H1 (cell line): ENCODE measurements around the gene RBM34. TPM values are rescaled to one million over a fixed set of nuclear protein-coding genes. Genes with fewer than 3 reads are reported as not detected.

Experiments used
- CTCF ChIA-PET: fragments of 300-600 bp; sonication (Branson Sonifier 250); formaldehyde crosslinking; loops from one replicate; lab custom pipeline; 2021; ENCODE audit not compliant: partially characterized antibody; lab: Charles Lee
- POLR2A ChIA-PET: fragments of 300-600 bp; sonication (Branson Sonifier 250); formaldehyde crosslinking; loops from one replicate; lab custom pipeline; 2021; ENCODE audit warnings: inconsistent platforms; ENCODE audit not compliant: partially characterized antibody; lab: Charles Lee
- DNase-seq, 2 experiments: peaks; one replicate each; pipeline versions ENCODE4 v3.0.0 to v3.0.0-alpha.2; 2010 to 2022; ENCODE audit warnings: low spot score in 2 of 2, low read depth in 1 of 2, mixed read lengths in 1 of 2
- FAIRE-seq: peaks from 2 replicates; lab custom pipeline; 2011; peaks lifted over from hg19 to GRCh38; lab: Jason Lieb, UNC
- H2AFZ ChIP-seq: 2 replicates; pipeline ENCODE4 v1.8.1; 2012; ENCODE audit warnings: low read length, inconsistent platforms
- H2AK5ac ChIP-seq: 2 replicates; pipeline ENCODE4 v1.6.1; 2013; ENCODE audit warnings: low read depth, low read length
- H2BK120ac ChIP-seq: replicated peaks from 2 replicates; pipeline ENCODE3; 2013; ENCODE audit warnings: low read depth, low read length, inconsistent platforms
- H2BK12ac ChIP-seq: 2 replicates; pipeline ENCODE4 v1.6.1; 2013; ENCODE audit warnings: low read depth, low read length
- H2BK15ac ChIP-seq: 2 replicates; pipeline ENCODE4 v1.6.1; 2013; ENCODE audit warnings: low read length
- H2BK20ac ChIP-seq: 2 replicates; pipeline ENCODE4 v1.6.1; 2013; ENCODE audit warnings: low read length
- H2BK5ac ChIP-seq: 2 replicates; pipeline ENCODE4 v1.6.1; 2013; ENCODE audit warnings: low read depth, low read length
- H3K14ac ChIP-seq: 2 replicates; pipeline ENCODE4 v1.6.1; 2013; ENCODE audit warnings: inconsistent platforms; ENCODE audit not compliant: insufficient read length
- H3K18ac ChIP-seq: 2 replicates; pipeline ENCODE4 v1.6.1; 2013; ENCODE audit warnings: low read length; ENCODE audit errors: extremely low read depth
- H3K23ac ChIP-seq: 2 replicates; pipeline ENCODE4 v1.6.1; 2013; ENCODE audit warnings: inconsistent platforms; ENCODE audit not compliant: insufficient read length
- H3K23me2 ChIP-seq: 2 replicates; pipeline ENCODE4 v1.6.1; 2013; ENCODE audit warnings: low read depth, low read length
- H3K27ac ChIP-seq: 2 replicates; pipeline ENCODE4 v1.6.1; 2011; ENCODE audit warnings: low read depth, low read length, inconsistent platforms
- H3K27me3 ChIP-seq, 4 experiments: replicated peaks in 1 of 4; 1 replicate in 1 of 4; 2 replicates in 3 of 4; pipeline versions ENCODE4 v1.6.1 to v1.8.1; 2011 to 2013; ENCODE audit warnings: low read length in 3 of 4, mild to moderate bottlenecking in 3 of 4, inconsistent platforms in 2 of 4, mixed read lengths in 2 of 4, moderate library complexity in 1 of 4; ENCODE audit not compliant: control insufficient read depth in 3 of 4, insufficient read depth in 3 of 4; ENCODE audit errors: extremely low read depth in 1 of 4
- H3K36me3 ChIP-seq, 4 experiments: 2 replicates each; pipeline versions ENCODE4 v1.6.1 to v1.8.1; 2011 to 2013; ENCODE audit warnings: mild to moderate bottlenecking in 4 of 4, low read length in 3 of 4, moderate library complexity in 2 of 4, control low read depth in 1 of 4, inconsistent platforms in 1 of 4; ENCODE audit not compliant: insufficient read depth in 4 of 4, control insufficient read depth in 2 of 4
- H3K4ac ChIP-seq: replicated peaks from 2 replicates; pipeline ENCODE3; 2013; ENCODE audit warnings: low read length, low read depth, mixed read lengths, inconsistent platforms; ENCODE audit not compliant: insufficient read length
- H3K4me1 ChIP-seq, 4 experiments: replicated peaks in 1 of 4; 1 replicate in 1 of 4; 2 replicates in 3 of 4; pipeline versions ENCODE4 v1.6.1 to v1.8.1; 2011 to 2013; ENCODE audit warnings: low read length in 3 of 4, inconsistent platforms in 2 of 4, mixed read lengths in 1 of 4; ENCODE audit not compliant: insufficient read depth in 4 of 4, control insufficient read depth in 3 of 4
- H3K4me2 ChIP-seq, 2 experiments: 2 replicates each; pipeline versions ENCODE4 v1.6.1 to v1.8.1; 2011 to 2013; ENCODE audit warnings: low read depth in 2 of 2, low read length in 2 of 2, control low read depth in 1 of 2, inconsistent platforms in 1 of 2, mild to moderate bottlenecking in 1 of 2; ENCODE audit not compliant: insufficient read depth in 1 of 2
- H3K4me3 ChIP-seq, 4 experiments: fragments of 200-600, 300-600 bp in 1 of 4; sonication (generic), shearing (Covaris generic), sonication (Bioruptor Twin) in 1 of 4; 2 replicates each; pipeline versions ENCODE4 v1.5.1 to v1.8.1; 2011 to 2016; ENCODE audit warnings: low read length in 4 of 4, low read depth in 3 of 4, control low read depth in 2 of 4, inconsistent platforms in 2 of 4, mild to moderate bottlenecking in 2 of 4, mixed read lengths in 1 of 4, moderate library complexity in 1 of 4; ENCODE audit not compliant: insufficient read depth in 2 of 4; ENCODE audit errors: extremely low read depth in 1 of 4
- H3K56ac ChIP-seq: replicated peaks from 2 replicates; pipeline ENCODE3; 2013; ENCODE audit warnings: low read depth, mild to moderate bottlenecking, mixed read lengths, low read length, inconsistent platforms; ENCODE audit not compliant: insufficient read length
- H3K79me1 ChIP-seq: 2 replicates; pipeline ENCODE4 v1.6.1; 2013; ENCODE audit warnings: low read depth, low read length, control low read depth
- H3K79me2 ChIP-seq, 2 experiments: 2 replicates each; pipeline versions ENCODE4 v1.6.1 to v1.8.1; 2012 to 2013; ENCODE audit warnings: low read length in 2 of 2, mild to moderate bottlenecking in 2 of 2, inconsistent platforms in 1 of 2; ENCODE audit not compliant: insufficient read depth in 2 of 2, control insufficient read depth in 1 of 2
- H3K9ac ChIP-seq, 4 experiments: replicated peaks in 1 of 4; 1 replicate in 1 of 4; 2 replicates in 3 of 4; pipeline versions ENCODE4 v1.6.1 to v1.8.1; 2011 to 2013; ENCODE audit warnings: low read depth in 3 of 4, low read length in 3 of 4, control low read depth in 2 of 4, mild to moderate bottlenecking in 2 of 4, moderate library complexity in 2 of 4, inconsistent platforms in 1 of 4; ENCODE audit errors: extremely low read depth in 1 of 4
- H3K9me3 ChIP-seq, 2 experiments: 2 replicates each; pipeline versions ENCODE4 v1.6.1 to v1.8.1; 2012 to 2013; ENCODE audit warnings: mild to moderate bottlenecking in 2 of 2, moderate library complexity in 2 of 2, control low read depth in 1 of 2, inconsistent platforms in 1 of 2, low read depth in 1 of 2, low read length in 1 of 2, mixed read lengths in 1 of 2; ENCODE audit not compliant: insufficient read depth in 2 of 2
- H4K20me1 ChIP-seq, 2 experiments: replicated peaks in 1 of 2; 2 replicates each; pipeline versions ENCODE3 to v1.8.1; 2011 to 2013; ENCODE audit warnings: inconsistent platforms in 2 of 2, low read length in 2 of 2, mild to moderate bottlenecking in 1 of 2; ENCODE audit not compliant: insufficient read depth in 2 of 2, control insufficient read depth in 1 of 2
- H4K5ac ChIP-seq: 2 replicates; pipeline ENCODE4 v1.6.1; 2013; ENCODE audit warnings: low read length, low read depth, mixed read lengths, inconsistent platforms; ENCODE audit not compliant: insufficient read length
- H4K8ac ChIP-seq: 2 replicates; pipeline ENCODE4 v1.8.0; 2013; ENCODE audit warnings: mild to moderate bottlenecking, moderate library complexity, low read length, inconsistent platforms; ENCODE audit not compliant: insufficient read depth; ENCODE audit errors: extremely low read depth
- H4K91ac ChIP-seq: replicated peaks from 2 replicates; pipeline ENCODE3; 2013; ENCODE audit warnings: low read length, mixed read lengths, inconsistent platforms; ENCODE audit not compliant: insufficient read length
- CEBPB ChIP-seq: IDR thresholded peaks from 2 replicates; pipeline ENCODE4 v1.6.1; 2012; ENCODE audit warnings: low read depth, low read length
- EZH2 ChIP-seq: fragments of 200-600 bp; sonication (generic); IDR thresholded peaks from 2 replicates; pipeline ENCODE4 v1.7.1; 2012; ENCODE audit warnings: low read depth, mild to moderate bottlenecking, moderate library complexity, low read length, inconsistent platforms; ENCODE audit not compliant: severe bottlenecking
- GABPA ChIP-seq: IDR thresholded peaks from 2 replicates; pipeline ENCODE4 v1.6.1; 2011; ENCODE audit warnings: mild to moderate bottlenecking, low read length, moderate library complexity, borderline replicate concordance; ENCODE audit not compliant: insufficient read depth
- GTF2F1 ChIP-seq: IDR thresholded peaks from 2 replicates; pipeline ENCODE4 v1.6.1; 2012; ENCODE audit warnings: low read depth, low read length, improper control_type of control experiment, borderline replicate concordance
- JUN ChIP-seq: IDR thresholded peaks from 2 replicates; pipeline ENCODE4 v1.6.1; 2011; ENCODE audit warnings: low read depth, mild to moderate bottlenecking, improper control_type of control experiment, low read length
- POLR2A ChIP-seq, 2 experiments: IDR thresholded peaks; 1 replicate in 1 of 2; 2 replicates in 1 of 2; pipeline ENCODE4 v1.6.1; 2011; ENCODE audit warnings: low read depth in 2 of 2, low read length in 2 of 2, mild to moderate bottlenecking in 2 of 2; ENCODE audit errors: control extremely low read depth in 1 of 2
- POLR2AphosphoS5 ChIP-seq: IDR thresholded peaks from 2 replicates; pipeline ENCODE4 v1.6.1; 2011; ENCODE audit warnings: low read depth, low read length
- RAD21 ChIP-seq, 2 experiments: IDR thresholded peaks in 1 of 2; conservative IDR thresholded peaks in 1 of 2; 2 replicates each; pipeline ENCODE4 v1.6.1; 2011; ENCODE audit warnings: low read depth in 2 of 2, low read length in 2 of 2, improper control_type of control experiment in 1 of 2, inconsistent platforms in 1 of 2, mild to moderate bottlenecking in 1 of 2, moderate library complexity in 1 of 2
- RNF2 ChIP-seq: fragments of 200-900, 300-1000 bp; sonication (generic); IDR thresholded peaks from 2 replicates; pipeline ENCODE4 v1.7.1; 2016; ENCODE audit warnings: borderline replicate concordance, low read depth, mild to moderate bottlenecking, antibody characterized with exemption, low read length; ENCODE audit not compliant: poor library complexity, severe bottlenecking; ENCODE audit errors: missing control alignments
- RXRA ChIP-seq: IDR thresholded peaks from 2 replicates; pipeline ENCODE4 v1.6.1; 2011; ENCODE audit warnings: low read depth, mild to moderate bottlenecking, low read length, moderate library complexity; ENCODE audit not compliant: insufficient read depth
- WGBS, 2 experiments: shearing (Covaris generic) in 1 of 2; methylation state at CpG; one replicate each; pipeline versions ENCODE4 v1.1.6 to v1.1.7; 2013 to 2015; ENCODE audit warnings: low lambda C conversion rate in 2 of 2, mixed read lengths in 2 of 2, inconsistent platforms in 1 of 2, low coverage in 1 of 2, missing lambda C conversion rate in 1 of 2; ENCODE audit not compliant: insufficient replicate concordance in 2 of 2, insufficient coverage in 1 of 2, insufficient read length in 1 of 2; ENCODE audit errors: extremely low coverage in 1 of 2, missing lambda C conversion rate in 1 of 2; 5-methylcytosine and 5-hydroxymethylcytosine counted together
- polyA plus RNA-seq, 7 experiments: library from polyadenylated mRNA; depleted of rRNA in 3 of 7; stranded (reverse) in 5 of 7; unstranded in 2 of 7; fragments of >200 nt in 5 of 7; fragments of 200-250 nt in 2 of 7; gene quantifications; 1 replicate in 5 of 7; 2 replicates in 1 of 7; 4 replicates in 1 of 7; pipeline versions ENCODE4 v1.2.1 to v1.2.3, GENCODE V29; 2011 to 2013; ENCODE audit warnings: missing spikeins in 2 of 7, mixed read lengths in 2 of 7
- total RNA-seq: library from RNA; stranded (reverse); fragmentation: NEBNext Ultra II Directional; extraction: Animal tissue kit (Norgen Biotek cat#: 25700); gene quantifications from 2 replicates; pipeline ENCODE4 v1.2.1, GENCODE V29; 2021
- TF ChIP-seq, protein P1 (sequence below): IDR thresholded peaks from 2 replicates; pipeline ENCODE4 v1.6.1; 2011; ENCODE audit warnings: low read length, improper control_type of control experiment
- TF ChIP-seq, protein P2 (sequence below): IDR thresholded peaks from 2 replicates; pipeline ENCODE4 v1.6.1; 2012; ENCODE audit warnings: inconsistent platforms

The RBM34 gene
- total and polyA plus RNA-seq, 2 of the 8 experiments (the other 6 are each of a cell fraction or from before 2014, with no cell fraction given): 18.8 to 108 TPM

DNA sequence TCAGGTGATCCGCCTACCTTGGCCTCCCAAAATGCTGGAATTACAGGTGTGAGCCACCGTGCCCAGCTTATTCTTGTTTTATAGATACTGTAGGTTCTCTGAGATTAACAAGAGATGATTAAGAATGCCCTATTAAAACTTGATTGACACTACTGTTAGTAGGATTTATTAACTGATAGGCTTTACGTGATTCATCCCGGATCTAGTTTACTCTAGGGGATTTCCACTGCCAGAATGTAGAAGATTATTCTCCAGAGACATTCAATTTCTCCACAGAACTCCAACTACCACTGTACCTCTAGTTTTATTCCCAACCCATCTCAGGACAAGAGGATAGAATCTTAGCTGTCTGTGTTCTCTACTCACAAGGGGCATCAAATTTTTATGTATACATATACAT, 26.3 kb upstream of the RBM34 start:
- H3K36me3 ChIP-seq: peaks cover 2 to 18% (median 10%) of the 10 kb centered on the region in 4 experiments; a peak in 5 of 8 replicates
- FAIRE-seq (no peak), DNase-seq (no peak)
- no peak overlapping the region for H4K8ac ChIP-seq
- H3K4me3 ChIP-seq: no peak overlapping the region
- no peak overlapping the region for H2BK15ac ChIP-seq
- no peaks in the 10 kb centered on the region for H3K27me3 ChIP-seq
- POLR2A ChIA-PET: no interaction called here
- no peaks in the 10 kb centered on the region for H4K20me1 ChIP-seq
- no peak overlapping the region for H2BK12ac ChIP-seq
- H2BK120ac ChIP-seq: no peak overlapping the region
- H3K9me3 ChIP-seq: no peaks in the 10 kb centered on the region
- CTCF ChIA-PET: interaction anchor here (0.6 kb wide), 2 partner anchors 43 to 743 kb away, joined by 3 read pairs; no protein-coding TSS in a partner anchor
- no peaks in the 10 kb centered on the region; a peak in 1 of 4 replicates for H3K79me2 ChIP-seq
- H3K79me1 ChIP-seq: no peaks in the 10 kb centered on the region
- no peak overlapping the region for H3K56ac ChIP-seq
- H3K23me2 ChIP-seq: no peaks in the 10 kb centered on the region
- WGBS, 2 experiments: 93% methylated on average over 4 of the region's 4 CpGs; no CpG with 5 or more reads in 1 of the 2 experiments
- no peak overlapping the region for H3K14ac ChIP-seq
- H4K5ac ChIP-seq: no peak overlapping the region
- H2BK20ac ChIP-seq: no peak overlapping the region
- no peak overlapping the region for H2BK5ac ChIP-seq
- no peak overlapping the region for H3K18ac ChIP-seq
- H3K4me2 ChIP-seq: no peak overlapping the region
- H3K27ac ChIP-seq: no peak overlapping the region
- H3K23ac ChIP-seq: no peak overlapping the region
- no peak overlapping the region for H3K4ac ChIP-seq
- H3K4me1 ChIP-seq: peaks cover 0 to 2% (median 0%) of the 10 kb centered on the region in 4 experiments; a peak in 1 of 7 replicates
- H3K9ac ChIP-seq: no peak overlapping the region
- H2AK5ac ChIP-seq: no peak overlapping the region
- H2AFZ ChIP-seq: no peak overlapping the region
- H4K91ac ChIP-seq: no peak overlapping the region
- no peak for TF ChIP-seq GTF2F1
- TF ChIP-seq, protein P1, sequence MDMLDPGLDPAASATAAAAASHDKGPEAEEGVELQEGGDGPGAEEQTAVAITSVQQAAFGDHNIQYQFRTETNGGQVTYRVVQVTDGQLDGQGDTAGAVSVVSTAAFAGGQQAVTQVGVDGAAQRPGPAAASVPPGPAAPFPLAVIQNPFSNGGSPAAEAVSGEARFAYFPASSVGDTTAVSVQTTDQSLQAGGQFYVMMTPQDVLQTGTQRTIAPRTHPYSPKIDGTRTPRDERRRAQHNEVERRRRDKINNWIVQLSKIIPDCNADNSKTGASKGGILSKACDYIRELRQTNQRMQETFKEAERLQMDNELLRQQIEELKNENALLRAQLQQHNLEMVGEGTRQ: no peak
- TF ChIP-seq, protein P2, sequence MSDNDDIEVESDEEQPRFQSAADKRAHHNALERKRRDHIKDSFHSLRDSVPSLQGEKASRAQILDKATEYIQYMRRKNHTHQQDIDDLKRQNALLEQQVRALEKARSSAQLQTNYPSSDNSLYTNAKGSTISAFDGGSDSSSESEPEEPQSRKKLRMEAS: no peak
- no peak for TF ChIP-seq EZH2
- no peak for TF ChIP-seq RXRA
- TF ChIP-seq POLR2AphosphoS5: no peak
- no peak for TF ChIP-seq CEBPB
- TF ChIP-seq GABPA: no peak
- TF ChIP-seq JUN: no peak
- TF ChIP-seq RAD21 (IDR thresholded peaks at IDR 0.05 in 1 of 2, conservative IDR thresholded peaks at IDR 0.05 in 1 of 2; ENCODE audit: low read depth in 2 of 2, low read length in 2 of 2): no peak
- no peak for TF ChIP-seq RNF2
- no peak for TF ChIP-seq POLR2A (IDR thresholded peaks at IDR 0.05; ENCODE audit: control extremely low read depth in 1 of 2, low read depth in 2 of 2, low read length in 2 of 2)
